Common myeloid progenitor, CD34-positive (primary cell): Measurements from ENCODE around the gene ERBB4.

ENCODE experiments used
- CTCF ChIA-PET: fragments of 350-600 bp; sonication (Branson Sonifier 250); formaldehyde crosslinking; loops from one replicate; lab custom pipeline; 2021; ENCODE audit warnings: antibody characterized with exemption; lab: Charles Lee
- POLR2A ChIA-PET: fragments of 350-600 bp; sonication (Branson Sonifier 250); formaldehyde crosslinking; loops from one replicate; lab custom pipeline; 2021; ENCODE audit warnings: antibody characterized with exemption; lab: Charles Lee
- DNase-seq, 3 donors: peaks; one replicate each; pipeline versions ENCODE4 v3.0.0 to v3.0.0-alpha.2; 2013
- H3K27ac ChIP-seq, 2 experiments: 1 replicate in 1 of 2; 2 replicates in 1 of 2; pipeline ENCODE4 v1.7.0; 2013; ENCODE audit warnings: inconsistent platforms in 2 of 2, low read length in 2 of 2, mild to moderate bottlenecking in 2 of 2, low read depth in 1 of 2, moderate library complexity in 1 of 2; ENCODE audit not compliant: severe bottlenecking in 2 of 2, insufficient read depth in 1 of 2, poor library complexity in 1 of 2
- H3K27me3 ChIP-seq, 5 experiments: replicated peaks in 2 of 5; 1 replicate in 3 of 5; 2 replicates in 2 of 5; pipeline versions ENCODE4 v1.6.1 to v1.7.0; 2013; ENCODE audit warnings: low read length in 4 of 5, mild to moderate bottlenecking in 2 of 5, moderate library complexity in 2 of 5, inconsistent platforms in 1 of 5; ENCODE audit not compliant: insufficient read depth in 5 of 5, control insufficient read depth in 4 of 5
- H3K36me3 ChIP-seq, 4 experiments: 1 replicate in 2 of 4; 2 replicates in 2 of 4; pipeline versions ENCODE4 v1.6.1 to v1.7.0; 2013; ENCODE audit warnings: low read length in 3 of 4, control low read depth in 1 of 4, mild to moderate bottlenecking in 1 of 4; ENCODE audit not compliant: control insufficient read depth in 4 of 4, insufficient read depth in 4 of 4
- H3K4me1 ChIP-seq, 4 experiments: 1 replicate in 3 of 4; 2 replicates in 1 of 4; pipeline versions ENCODE4 v1.6.1 to v1.7.1; 2013; ENCODE audit warnings: low read length in 3 of 4, mild to moderate bottlenecking in 3 of 4, control low read depth in 1 of 4, inconsistent platforms in 1 of 4, moderate library complexity in 1 of 4; ENCODE audit not compliant: control insufficient read depth in 4 of 4, insufficient read depth in 4 of 4; ENCODE audit errors: control extremely low read depth in 1 of 4
- H3K4me3 ChIP-seq, 7 experiments: 1 replicate in 4 of 7; 2 replicates in 3 of 7; pipeline versions ENCODE4 v1.5.1 to v1.7.0; 2013; ENCODE audit warnings: mild to moderate bottlenecking in 7 of 7, low read length in 6 of 7, moderate library complexity in 6 of 7, inconsistent platforms in 2 of 7, low read depth in 2 of 7, control low read depth in 1 of 7; ENCODE audit not compliant: insufficient read depth in 4 of 7, control insufficient read depth in 1 of 7; ENCODE audit errors: extremely low read depth in 1 of 7
- H3K9me3 ChIP-seq, 5 experiments: 1 replicate in 4 of 5; 2 replicates in 1 of 5; pipeline versions ENCODE4 v1.6.1 to v1.7.1; 2013; ENCODE audit warnings: low read length in 4 of 5, mild to moderate bottlenecking in 2 of 5, inconsistent platforms in 1 of 5, low read depth in 1 of 5, moderate library complexity in 1 of 5; ENCODE audit not compliant: control insufficient read depth in 4 of 5, insufficient read depth in 2 of 5; ENCODE audit errors: control extremely low read depth in 1 of 5
- WGBS: methylation state at CpG from one replicate; pipeline ENCODE4 v1.1.5; 2013; ENCODE audit not compliant: insufficient coverage; 5-methylcytosine and 5-hydroxymethylcytosine counted together

Gene ERBB4

DNA sequence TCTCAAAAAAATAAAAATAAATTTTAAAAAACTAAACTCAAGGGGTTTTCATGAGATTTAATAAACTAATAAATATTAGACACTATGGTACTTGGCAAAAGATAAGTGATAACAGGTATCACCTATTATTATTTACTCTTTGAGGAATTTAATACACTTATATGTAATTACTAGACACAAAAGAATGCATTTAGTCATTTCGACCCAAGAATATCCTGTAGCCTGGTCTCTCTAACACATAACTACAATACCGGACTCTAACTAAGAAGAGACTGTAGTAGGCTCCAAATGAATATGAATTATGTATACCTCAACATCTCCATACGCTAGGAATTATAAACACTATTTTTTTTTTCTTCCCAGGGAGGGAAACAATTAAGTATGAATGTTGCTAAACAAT is 1131.5 kb downstream of the ERBB4 start:
- H3K27ac ChIP-seq, result no peak overlapping the region
- no peak for DNase-seq
- no CpG with 5 or more reads among the region's 3 CpGs for WGBS
- peaks cover 0 to 1% (median 0%) of the 10 kb centered on the region in 5 experiments for H3K9me3 ChIP-seq
- peaks cover 0 to 2% (median 0%) of the 10 kb centered on the region in 5 experiments for H3K27me3 ChIP-seq
- no peak overlapping the region for H3K4me3 ChIP-seq
- ChIA-PET CTCF (no interaction called here), POLR2A (no interaction called here)
- H3K36me3 ChIP-seq, result no peaks in the 10 kb centered on the region
- H3K4me1 ChIP-seq, result no peaks in the 10 kb centered on the region

DNA sequence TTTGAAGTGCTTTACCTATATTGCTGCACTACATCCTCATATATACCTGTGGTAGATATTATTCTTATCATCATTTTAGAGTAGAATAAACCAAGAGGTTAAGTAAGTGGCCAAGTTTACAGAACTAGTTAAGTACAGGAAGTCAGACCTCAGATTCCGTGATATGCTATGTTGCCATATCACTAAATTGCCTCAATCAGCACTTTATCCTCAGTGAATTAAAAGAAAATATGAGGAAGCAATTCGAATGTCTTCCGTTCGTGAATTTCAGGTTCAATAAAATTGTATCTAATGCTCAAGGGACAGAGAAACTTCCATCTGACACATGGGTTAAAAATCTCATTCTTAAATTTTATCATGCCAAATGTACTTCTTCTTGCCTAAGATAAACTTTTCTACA is 1133.6 kb downstream of the ERBB4 start:
- no peak overlapping the region for H3K4me3 ChIP-seq
- 80% methylated on average over 1 of the region's 4 CpGs for WGBS
- H3K36me3 ChIP-seq, result no peaks in the 10 kb centered on the region
- peaks cover 0 to 1% (median 0%) of the 10 kb centered on the region in 5 experiments for H3K9me3 ChIP-seq
- ChIA-PET POLR2A (no interaction called here), CTCF (no interaction called here)
- H3K4me1 ChIP-seq, result no peaks in the 10 kb centered on the region
- H3K27ac ChIP-seq, result no peak overlapping the region
- peaks cover 0 to 2% (median 0%) of the 10 kb centered on the region in 5 experiments for H3K27me3 ChIP-seq
- DNase-seq, result no peak

DNA sequence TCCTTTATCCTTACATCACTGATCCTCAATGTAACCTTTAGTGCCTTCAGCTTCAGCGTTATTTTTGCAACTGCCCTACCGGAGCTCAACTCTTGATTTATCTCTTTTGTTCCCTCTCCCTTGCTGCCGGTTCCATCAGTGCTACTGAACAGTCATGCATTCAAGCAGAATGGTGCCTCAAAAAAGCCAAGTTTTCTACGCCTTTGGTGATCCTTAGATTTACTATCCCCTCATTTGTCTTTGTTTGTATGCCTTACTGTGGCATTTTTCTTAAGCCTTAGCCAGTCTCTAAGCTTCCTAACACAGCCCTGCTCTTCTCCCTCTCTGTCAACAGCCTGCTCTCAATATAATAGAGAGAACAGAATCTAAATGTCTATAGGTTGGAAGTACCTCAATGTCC is 1134.5 kb downstream of the ERBB4 start:
- H3K9me3 ChIP-seq, result peaks cover 0 to 1% (median 0%) of the 10 kb centered on the region in 5 experiments
- ChIA-PET POLR2A (no interaction called here), CTCF (no interaction called here)
- WGBS, result 78% methylated on average over 4 of the region's 4 CpGs
- no peak overlapping the region for H3K27ac ChIP-seq
- no peaks in the 10 kb centered on the region for H3K4me1 ChIP-seq
- no peaks in the 10 kb centered on the region for H3K27me3 ChIP-seq
- no peak overlapping the region for H3K4me3 ChIP-seq
- no peak for DNase-seq
- no peaks in the 10 kb centered on the region for H3K36me3 ChIP-seq

DNA sequence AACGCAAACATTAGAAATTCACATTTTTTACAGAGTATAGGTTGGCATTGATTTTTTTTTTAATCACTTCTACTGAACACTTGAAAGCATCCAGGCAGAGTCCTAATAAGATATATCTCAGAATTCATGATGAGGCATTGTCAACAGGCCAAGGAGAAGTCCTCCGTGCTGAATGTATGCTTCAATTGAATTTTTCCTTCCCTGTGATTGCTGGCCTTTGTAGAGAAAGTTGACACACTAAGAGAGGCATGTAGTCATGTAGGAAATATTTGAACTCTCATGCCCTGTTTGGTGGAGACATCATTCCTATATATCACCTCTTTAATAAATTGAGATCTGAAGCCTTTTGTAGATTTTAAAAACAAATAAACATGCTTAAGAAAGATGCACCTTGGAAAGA is 1137.3 kb downstream of the ERBB4 start:
- POLR2A ChIA-PET, result no interaction called here
- WGBS, result 100% methylated on average over 1 of the region's 2 CpGs

DNA sequence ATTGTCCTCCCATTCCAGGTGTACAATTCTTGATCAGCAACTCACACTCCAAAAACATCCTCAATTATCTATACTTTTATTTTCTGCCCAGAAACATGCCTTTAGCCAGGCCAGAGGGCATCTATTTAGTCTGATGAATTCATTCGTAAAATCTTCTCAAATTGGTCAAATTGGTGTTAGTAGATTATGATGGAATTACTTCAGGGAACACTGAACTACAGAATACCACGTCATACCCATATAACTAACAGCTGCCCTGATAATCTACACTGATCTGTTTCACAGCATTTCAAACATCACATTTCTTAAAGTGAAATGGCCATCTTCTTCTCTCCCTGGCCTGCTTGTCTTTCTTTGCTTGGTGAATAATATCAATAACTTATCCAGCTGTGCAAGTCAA is 1140.8 kb downstream of the ERBB4 start:
- no peak for DNase-seq
- H3K36me3 ChIP-seq, result no peaks in the 10 kb centered on the region
- H3K27me3 ChIP-seq, result no peaks in the 10 kb centered on the region
- no peak overlapping the region for H3K27ac ChIP-seq
- ChIA-PET CTCF (no interaction called here), POLR2A (no interaction called here)
- peaks cover 0 to 1% (median 0%) of the 10 kb centered on the region in 5 experiments for H3K9me3 ChIP-seq
- H3K4me3 ChIP-seq, result no peak overlapping the region
- WGBS, result 100% methylated on average over 1 of the region's 2 CpGs
- H3K4me1 ChIP-seq, result no peaks in the 10 kb centered on the region

More for the DNA sequence above, 1137.3 kb downstream of the ERBB4 start:
- H3K9me3 ChIP-seq, result peaks cover 0 to 1% (median 0%) of the 10 kb centered on the region in 5 experiments
- H3K4me3 ChIP-seq, result no peak overlapping the region
- no peaks in the 10 kb centered on the region for H3K4me1 ChIP-seq
- CTCF ChIA-PET, result interaction anchor here (1.9 kb wide), 1 partner anchor 18 kb away, joined by 4 read pairs; no protein-coding TSS in a partner anchor
- no peak overlapping the region for H3K27ac ChIP-seq
- no peaks in the 10 kb centered on the region for H3K36me3 ChIP-seq
- H3K27me3 ChIP-seq, result no peaks in the 10 kb centered on the region
- DNase-seq, result no peak

DNA sequence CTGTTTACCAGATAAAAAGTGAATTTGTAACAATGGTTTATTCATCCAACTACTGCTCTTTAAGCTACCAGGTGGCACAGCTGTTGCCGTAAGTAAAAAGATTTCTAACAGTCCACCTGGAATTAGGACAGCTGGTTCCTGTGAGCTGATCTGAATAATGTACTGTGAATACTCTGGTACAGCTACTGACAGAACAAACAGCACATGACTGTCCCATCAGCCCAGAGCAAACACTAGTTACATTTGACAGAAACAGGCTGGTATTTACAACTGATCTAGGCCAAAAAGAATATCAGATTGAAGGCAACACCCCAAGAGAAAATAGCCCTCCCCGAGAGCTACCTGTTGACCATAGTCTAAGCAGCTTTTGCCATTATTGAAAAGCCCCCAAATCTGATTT is 1141.8 kb downstream of the ERBB4 start:
- no peaks in the 10 kb centered on the region for H3K36me3 ChIP-seq
- POLR2A ChIA-PET, result no interaction called here
- DNase-seq, result no peak
- no peaks in the 10 kb centered on the region for H3K9me3 ChIP-seq
- H3K27me3 ChIP-seq, result no peaks in the 10 kb centered on the region
- WGBS, result no CpG with 5 or more reads among the region's 2 CpGs
- H3K4me3 ChIP-seq, result no peak overlapping the region
- H3K27ac ChIP-seq, result no peak overlapping the region
- CTCF ChIA-PET, result interaction anchor here (1.0 kb wide), 1 partner anchor 10 kb away, joined by 3 read pairs; no protein-coding TSS in a partner anchor
- no peaks in the 10 kb centered on the region for H3K4me1 ChIP-seq

DNA sequence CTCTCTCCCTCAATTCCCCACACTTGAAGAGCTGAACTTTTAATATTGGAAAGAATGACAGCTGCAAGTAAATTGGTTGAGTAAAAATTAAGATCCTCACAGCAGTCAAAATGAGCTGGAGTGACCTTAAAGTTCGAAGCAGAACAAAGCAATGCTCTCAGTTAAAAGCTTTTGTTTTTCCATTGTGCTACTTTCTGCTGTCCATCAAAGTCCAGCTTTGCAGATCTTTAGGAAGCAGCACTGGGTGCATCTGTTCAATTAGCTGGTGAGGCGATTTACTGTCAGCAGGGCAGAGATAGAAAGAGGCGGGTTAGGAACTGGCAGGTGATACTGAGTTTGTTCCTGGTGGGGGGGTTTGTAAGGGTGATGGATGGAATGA is 1147.4 kb downstream of the ERBB4 start:
- Histone ChIP-seq H3K4me3 (no peak overlapping the region), H3K36me3 (no peaks in the 10 kb centered on the region), H3K4me1 (no peaks in the 10 kb centered on the region), H3K9me3 (no peaks in the 10 kb centered on the region), H3K27me3 (no peaks in the 10 kb centered on the region), H3K27ac (no peak overlapping the region)
- no peak for DNase-seq
- ChIA-PET POLR2A (no interaction called here), CTCF (interaction anchor here (1.0 kb wide), 1 partner anchor 32 kb away, joined by 3 read pairs; no protein-coding TSS in a partner anchor)
- 81% methylated on average over 3 of the region's 3 CpGs for WGBS
